GM23248 (cell line): ENCODE measurements around the gene IL1F10.

ENCODE experiments used
- EZH2 ChIP-seq: fragments of 200-600 bp; sonication (generic); IDR thresholded peaks from 2 replicates; pipeline ENCODE4 v1.6.1; 2018; ENCODE audit warnings: antibody characterized with exemption, mild to moderate bottlenecking; ENCODE audit not compliant: insufficient read depth, poor library complexity, severe bottlenecking
- EZH2phosphoT487 ChIP-seq: fragments of 200-600 bp; sonication (generic); IDR thresholded peaks from 2 replicates; pipeline ENCODE4 v1.6.1; 2018; ENCODE audit warnings: antibody characterized with exemption, moderate library complexity, mild to moderate bottlenecking, low read depth; ENCODE audit not compliant: insufficient read depth

DNA sequence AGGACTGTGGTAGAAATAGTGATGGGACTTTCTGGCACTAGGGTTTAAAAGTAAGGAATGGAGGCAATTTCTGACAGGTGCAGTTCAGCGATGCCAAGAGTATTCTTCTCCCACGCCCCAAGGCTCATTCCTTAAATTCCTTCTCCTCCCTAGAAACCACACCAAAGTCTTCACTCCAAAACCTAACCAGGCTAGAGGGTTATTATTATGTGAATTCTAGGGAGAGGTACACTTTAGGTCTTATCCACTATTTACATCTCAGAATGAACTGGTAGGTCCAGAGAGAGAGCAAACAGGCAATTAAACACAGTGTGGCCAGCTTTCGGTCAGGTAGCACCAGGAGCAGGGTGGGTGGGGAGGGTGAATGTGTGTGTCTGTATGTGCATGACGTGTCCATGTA is 11.4 kb downstream of the IL1F10 start:
- TF ChIP-seq EZH2 (no peak), EZH2phosphoT487 (no peak)
